HG03521 (cell line): ENCODE measurements around the gene RCSD1.

Experiments
- ATAC-seq: cut with Tn5 transposase; IDR thresholded peaks from one replicate; pipeline ENCODE4 v1.9.1; 2021; ENCODE audit warnings: mild to moderate bottlenecking, moderate library complexity; ENCODE audit not compliant: unreplicated experiment

The RCSD1 gene

GRCh38 chr1:167663002-167663772, 33.2 kb downstream of the RCSD1 start:
- ATAC-seq, result no peak

- ATAC-seq, result no peak
Measured at GRCh38 chr1:167665469-167665868, 35.4 kb downstream of the RCSD1 start.

GRCh38 chr1:167666416-167666815, 36.4 kb downstream of the RCSD1 start:
- ATAC-seq, result no peak

- ATAC-seq, result no peak
Measured at GRCh38 chr1:167667536-167667935, 37.5 kb downstream of the RCSD1 start.

- peak; percentile 74 for ATAC-seq
Measured at GRCh38 chr1:167668108-167668507, 38.1 kb downstream of the RCSD1 start.

GRCh38 chr1:167669209-167670124, 39.4 kb downstream of the RCSD1 start:
- ATAC-seq, result no peak

- no peak for ATAC-seq
Measured at GRCh38 chr1:167670563-167670962, 40.5 kb downstream of the RCSD1 start.

GRCh38 chr1:167671727-167672511, 41.9 kb downstream of the RCSD1 start:
- no peak for ATAC-seq

GRCh38 chr1:167672831-167673230, 42.8 kb downstream of the RCSD1 start:
- no peak for ATAC-seq

GRCh38 chr1:167673265-167673664, 43.2 kb downstream of the RCSD1 start:
- no peak for ATAC-seq

GRCh38 chr1:167674156-167674555, 44.1 kb downstream of the RCSD1 start:
- no peak for ATAC-seq

- ATAC-seq, result no peak
Measured at GRCh38 chr1:167675440-167675839, 45.4 kb downstream of the RCSD1 start.

- peak; percentile 32 for ATAC-seq
Measured at GRCh38 chr1:167676205-167676915, 46.3 kb downstream of the RCSD1 start.

- ATAC-seq, result no peak
Measured at GRCh38 chr1:167676916-167677848, 47.1 kb downstream of the RCSD1 start.

- no peak for ATAC-seq
Measured at GRCh38 chr1:167678422-167678821, 48.4 kb downstream of the RCSD1 start.

GRCh38 chr1:167678838-167679237, 48.8 kb downstream of the RCSD1 start:
- no peak for ATAC-seq

GRCh38 chr1:167679714-167680113, 49.7 kb downstream of the RCSD1 start:
- no peak for ATAC-seq

GRCh38 chr1:167681024-167681423, 51.0 kb downstream of the RCSD1 start:
- ATAC-seq, result no peak

- no peak for ATAC-seq
Measured at GRCh38 chr1:167681451-167682098, 51.5 kb downstream of the RCSD1 start.
